ENCODE measurements around the gene ZNF610. TPM values are rescaled to one million over a fixed set of nuclear protein-coding genes. Genes with fewer than 3 reads are reported as not detected.

Gene ZNF610
- total RNA-seq, 1 experiment from 2014 or later, result 4.4 TPM

DNA sequence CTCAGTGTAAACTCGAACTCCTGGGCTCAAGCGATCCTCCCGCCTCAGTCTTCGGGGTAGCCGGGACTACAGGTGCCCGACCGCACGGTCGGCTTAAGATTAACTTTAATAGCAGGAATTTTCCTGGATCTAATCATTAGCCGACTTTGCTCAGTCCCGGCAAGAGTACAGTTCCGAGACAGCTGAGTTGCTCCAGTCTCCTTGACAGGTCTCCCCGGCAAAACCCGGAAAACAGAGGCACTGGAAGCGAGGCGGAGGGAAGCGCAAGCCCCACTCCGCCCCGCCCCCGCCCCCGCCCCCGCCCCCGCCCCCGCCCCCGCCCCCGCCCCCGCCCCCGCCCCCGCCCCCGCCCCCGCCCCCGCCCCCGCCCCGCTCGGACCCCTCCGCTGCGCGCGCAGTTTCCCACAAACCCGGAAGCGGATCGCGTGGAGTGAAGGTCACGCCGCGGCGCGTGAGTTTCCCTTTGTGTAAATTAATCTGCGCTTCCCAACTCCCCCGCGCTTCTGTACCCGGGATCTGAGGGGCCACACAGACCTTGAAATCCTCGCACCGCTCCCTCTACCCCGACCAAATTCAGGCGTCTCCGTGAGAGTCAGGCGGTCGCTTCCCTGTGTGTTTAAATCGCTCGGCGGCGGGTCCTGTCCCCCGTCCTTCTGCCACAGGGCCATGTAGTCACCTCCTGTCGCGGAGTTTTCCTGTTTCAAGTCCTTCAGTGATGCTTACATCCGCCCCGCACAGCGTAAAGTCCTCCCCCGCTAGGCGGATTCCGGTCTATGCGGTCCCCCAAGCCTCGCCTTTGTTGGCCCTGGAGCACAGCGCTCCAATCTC, 39.1 kb upstream of the ZNF610 start, which contains the start of gene ZNF480 (continued):
- TF ChIP-seq ERG (CRISPR knock-in tag; IDR thresholded peaks at IDR 0.05), result no peak

DNA sequence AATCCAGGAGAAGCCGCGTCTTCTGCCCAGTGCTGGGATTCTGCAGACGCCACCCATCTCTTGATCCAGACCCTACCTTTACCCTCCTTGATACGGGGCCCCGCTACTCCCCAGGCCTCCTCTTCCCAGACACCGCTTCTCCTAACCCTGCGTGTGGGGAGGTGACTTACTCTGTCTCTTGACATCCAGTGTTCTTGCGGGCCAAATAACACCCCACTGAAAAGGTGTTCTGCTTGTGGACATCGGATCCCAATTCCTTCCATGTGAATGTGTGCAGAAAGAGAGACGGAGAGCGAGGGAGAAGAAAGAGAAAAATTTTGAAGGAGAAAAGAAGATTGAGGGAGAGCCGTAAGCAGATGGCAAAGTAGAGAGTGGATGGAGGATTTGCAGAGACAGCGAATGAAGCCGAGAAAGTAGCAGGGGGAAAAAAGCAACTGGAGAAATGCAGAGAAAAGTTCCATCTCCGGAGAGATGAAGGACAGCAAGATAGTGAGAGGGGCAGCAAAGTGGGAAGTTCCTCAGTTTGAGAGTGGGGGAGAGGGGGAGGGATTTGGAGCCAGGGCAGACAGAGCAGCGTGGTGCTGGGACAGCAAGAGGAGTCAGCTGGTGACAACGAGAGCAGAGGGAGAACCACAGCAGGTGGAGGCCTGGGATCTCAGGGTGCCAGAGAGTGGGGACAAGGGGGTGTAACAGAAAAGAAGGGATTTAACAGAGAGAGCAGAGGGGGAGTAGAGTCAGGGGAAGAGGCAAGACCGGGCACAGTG, 38.3 kb upstream of the ZNF610 start:
- Mint-ChIP-seq H3K27ac (peak overlapping the region; percentile 63; the same call in 1 of the 2 replicates), H3K36me3 (peaks cover 40% of the 10 kb centered on the region), H3K4me3 (peak overlapping the region; percentile 89), H3K4me1 (peaks cover 16% of the 10 kb centered on the region), H3K27me3 (ENCODE audit: low read depth) (no peaks in the 10 kb centered on the region), H3K9me3 (peaks cover 9% of the 10 kb centered on the region)
- ChIA-PET POLR2A (no interaction called here), CTCF (no interaction called here)
- ATAC-seq, result peak; percentile 9; the same call in 1 of the 2 replicates
- no peak for TF ChIP-seq ELF4 (CRISPR knock-in tag; IDR thresholded peaks at IDR 0.05; ENCODE audit: low read depth)
- TF ChIP-seq, protein P1, sequence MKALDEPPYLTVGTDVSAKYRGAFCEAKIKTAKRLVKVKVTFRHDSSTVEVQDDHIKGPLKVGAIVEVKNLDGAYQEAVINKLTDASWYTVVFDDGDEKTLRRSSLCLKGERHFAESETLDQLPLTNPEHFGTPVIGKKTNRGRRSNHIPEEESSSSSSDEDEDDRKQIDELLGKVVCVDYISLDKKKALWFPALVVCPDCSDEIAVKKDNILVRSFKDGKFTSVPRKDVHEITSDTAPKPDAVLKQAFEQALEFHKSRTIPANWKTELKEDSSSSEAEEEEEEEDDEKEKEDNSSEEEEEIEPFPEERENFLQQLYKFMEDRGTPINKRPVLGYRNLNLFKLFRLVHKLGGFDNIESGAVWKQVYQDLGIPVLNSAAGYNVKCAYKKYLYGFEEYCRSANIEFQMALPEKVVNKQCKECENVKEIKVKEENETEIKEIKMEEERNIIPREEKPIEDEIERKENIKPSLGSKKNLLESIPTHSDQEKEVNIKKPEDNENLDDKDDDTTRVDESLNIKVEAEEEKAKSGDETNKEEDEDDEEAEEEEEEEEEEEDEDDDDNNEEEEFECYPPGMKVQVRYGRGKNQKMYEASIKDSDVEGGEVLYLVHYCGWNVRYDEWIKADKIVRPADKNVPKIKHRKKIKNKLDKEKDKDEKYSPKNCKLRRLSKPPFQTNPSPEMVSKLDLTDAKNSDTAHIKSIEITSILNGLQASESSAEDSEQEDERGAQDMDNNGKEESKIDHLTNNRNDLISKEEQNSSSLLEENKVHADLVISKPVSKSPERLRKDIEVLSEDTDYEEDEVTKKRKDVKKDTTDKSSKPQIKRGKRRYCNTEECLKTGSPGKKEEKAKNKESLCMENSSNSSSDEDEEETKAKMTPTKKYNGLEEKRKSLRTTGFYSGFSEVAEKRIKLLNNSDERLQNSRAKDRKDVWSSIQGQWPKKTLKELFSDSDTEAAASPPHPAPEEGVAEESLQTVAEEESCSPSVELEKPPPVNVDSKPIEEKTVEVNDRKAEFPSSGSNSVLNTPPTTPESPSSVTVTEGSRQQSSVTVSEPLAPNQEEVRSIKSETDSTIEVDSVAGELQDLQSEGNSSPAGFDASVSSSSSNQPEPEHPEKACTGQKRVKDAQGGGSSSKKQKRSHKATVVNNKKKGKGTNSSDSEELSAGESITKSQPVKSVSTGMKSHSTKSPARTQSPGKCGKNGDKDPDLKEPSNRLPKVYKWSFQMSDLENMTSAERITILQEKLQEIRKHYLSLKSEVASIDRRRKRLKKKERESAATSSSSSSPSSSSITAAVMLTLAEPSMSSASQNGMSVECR (CRISPR knock-in tag; IDR thresholded peaks at IDR 0.05; ENCODE audit: borderline replicate concordance), result no peak
- no peak for TF ChIP-seq FOXP1 (CRISPR knock-in tag; IDR thresholded peaks at IDR 0.05; ENCODE audit: borderline replicate concordance)
- TF ChIP-seq NR2C2 (CRISPR knock-in tag; IDR thresholded peaks at IDR 0.05), result no peak
- TF ChIP-seq, protein P2, sequence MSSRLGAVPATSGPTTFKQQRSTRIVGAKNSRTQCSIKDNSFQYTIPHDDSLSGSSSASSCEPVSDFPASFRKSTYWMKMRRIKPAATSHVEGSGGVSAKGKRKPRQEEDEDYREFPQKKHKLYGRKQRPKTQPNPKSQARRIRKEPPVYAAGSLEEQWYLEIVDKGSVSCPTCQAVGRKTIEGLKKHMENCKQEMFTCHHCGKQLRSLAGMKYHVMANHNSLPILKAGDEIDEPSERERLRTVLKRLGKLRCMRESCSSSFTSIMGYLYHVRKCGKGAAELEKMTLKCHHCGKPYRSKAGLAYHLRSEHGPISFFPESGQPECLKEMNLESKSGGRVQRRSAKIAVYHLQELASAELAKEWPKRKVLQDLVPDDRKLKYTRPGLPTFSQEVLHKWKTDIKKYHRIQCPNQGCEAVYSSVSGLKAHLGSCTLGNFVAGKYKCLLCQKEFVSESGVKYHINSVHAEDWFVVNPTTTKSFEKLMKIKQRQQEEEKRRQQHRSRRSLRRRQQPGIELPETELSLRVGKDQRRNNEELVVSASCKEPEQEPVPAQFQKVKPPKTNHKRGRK (CRISPR knock-in tag; IDR thresholded peaks at IDR 0.05; ENCODE audit: borderline replicate concordance), result no peak
- TF ChIP-seq, protein P3, sequence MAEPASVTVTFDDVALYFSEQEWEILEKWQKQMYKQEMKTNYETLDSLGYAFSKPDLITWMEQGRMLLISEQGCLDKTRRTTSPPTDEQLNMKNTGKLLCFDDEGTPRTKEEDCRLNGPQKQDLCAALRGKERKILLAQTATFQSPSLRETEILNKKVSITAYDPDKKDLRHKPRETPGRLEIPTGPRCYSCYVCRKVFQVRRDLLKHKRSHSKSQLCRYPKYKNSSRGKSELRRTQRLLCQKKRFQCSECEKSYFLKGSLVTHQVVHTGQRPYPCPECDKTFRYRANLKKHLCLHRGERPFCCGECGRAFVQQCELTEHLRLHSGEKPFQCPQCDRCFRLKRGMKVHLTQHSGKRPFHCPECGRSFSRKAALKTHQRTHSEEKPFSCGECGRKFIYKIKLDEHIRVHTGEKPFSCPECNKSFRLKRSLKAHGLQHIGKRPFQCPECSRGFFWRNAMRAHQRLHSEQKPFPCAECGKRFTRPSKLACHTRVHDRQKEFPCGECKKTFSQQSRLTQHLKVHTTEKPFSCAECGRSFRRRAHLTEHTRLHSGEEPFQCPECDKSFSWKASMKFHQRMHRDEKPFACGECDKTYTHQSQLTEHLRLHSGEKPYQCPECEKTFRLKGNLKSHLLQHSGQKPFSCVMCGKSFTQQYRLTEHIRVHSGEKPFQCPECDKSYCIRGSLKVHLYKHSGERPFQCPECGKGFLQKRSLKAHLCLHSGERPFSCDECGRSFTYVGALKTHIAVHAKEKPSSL (CRISPR knock-in tag; conservative IDR thresholded peaks at IDR 0.05), result no peak
- DNase-seq (ENCODE audit: low spot score), result no peak

DNA sequence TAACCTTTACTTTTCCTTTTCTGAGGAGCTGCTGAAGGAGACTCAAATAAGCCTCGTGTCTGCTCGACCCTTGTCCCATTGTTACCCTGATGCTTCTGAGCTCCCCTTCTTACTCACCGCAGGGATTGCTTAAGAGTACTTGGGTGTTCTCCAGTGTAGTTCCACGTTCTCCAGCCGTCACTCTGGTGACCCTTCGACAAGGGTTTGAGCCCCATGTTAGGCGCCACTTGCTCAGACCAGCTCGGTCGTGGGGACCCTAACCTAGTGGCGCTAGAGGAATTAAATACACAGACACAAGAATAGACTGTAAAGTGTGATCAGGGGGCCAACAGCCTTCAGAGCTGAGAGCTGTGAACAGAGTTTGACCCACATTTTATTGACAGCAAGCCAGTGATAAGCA, 28.8 kb upstream of the ZNF610 start:
- H3K4me3 Mint-ChIP-seq, result no peak overlapping the region
- H3K27ac Mint-ChIP-seq, result no peak overlapping the region
- TF ChIP-seq ETV6 (CRISPR knock-in tag; IDR thresholded peaks at IDR 0.05) (no peak), SMAD4 (CRISPR knock-in tag; IDR thresholded peaks at IDR 0.05) (no peak)
- TF ChIP-seq, protein P4, sequence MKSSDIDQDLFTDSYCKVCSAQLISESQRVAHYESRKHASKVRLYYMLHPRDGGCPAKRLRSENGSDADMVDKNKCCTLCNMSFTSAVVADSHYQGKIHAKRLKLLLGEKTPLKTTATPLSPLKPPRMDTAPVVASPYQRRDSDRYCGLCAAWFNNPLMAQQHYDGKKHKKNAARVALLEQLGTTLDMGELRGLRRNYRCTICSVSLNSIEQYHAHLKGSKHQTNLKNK (CRISPR knock-in tag; IDR thresholded peaks at IDR 0.05), result no peak
- H3K9me3 Mint-ChIP-seq, result peaks cover 81% of the 10 kb centered on the region
- peaks cover 9% of the 10 kb centered on the region for H3K27me3 Mint-ChIP-seq (ENCODE audit: low read depth)
- DNase-seq (ENCODE audit: low spot score), result peak; percentile 35
- ATAC-seq, result no peak
- CTCF ChIA-PET, result no interaction called here
- no peaks in the 10 kb centered on the region for H3K4me1 Mint-ChIP-seq
- H3K36me3 Mint-ChIP-seq, result peaks cover 93% of the 10 kb centered on the region
- POLR2A ChIA-PET, result no interaction called here

Data from WTC11 (cell line).